HG03108 (cell line): ENCODE results near the gene GNAI3.

Experiments used
- ATAC-seq: cut with Tn5 transposase; IDR thresholded peaks from one replicate; pipeline ENCODE4 v1.9.1; 2021; ENCODE audit warnings: moderate library complexity; ENCODE audit not compliant: unreplicated experiment

The GNAI3 gene

DNA sequence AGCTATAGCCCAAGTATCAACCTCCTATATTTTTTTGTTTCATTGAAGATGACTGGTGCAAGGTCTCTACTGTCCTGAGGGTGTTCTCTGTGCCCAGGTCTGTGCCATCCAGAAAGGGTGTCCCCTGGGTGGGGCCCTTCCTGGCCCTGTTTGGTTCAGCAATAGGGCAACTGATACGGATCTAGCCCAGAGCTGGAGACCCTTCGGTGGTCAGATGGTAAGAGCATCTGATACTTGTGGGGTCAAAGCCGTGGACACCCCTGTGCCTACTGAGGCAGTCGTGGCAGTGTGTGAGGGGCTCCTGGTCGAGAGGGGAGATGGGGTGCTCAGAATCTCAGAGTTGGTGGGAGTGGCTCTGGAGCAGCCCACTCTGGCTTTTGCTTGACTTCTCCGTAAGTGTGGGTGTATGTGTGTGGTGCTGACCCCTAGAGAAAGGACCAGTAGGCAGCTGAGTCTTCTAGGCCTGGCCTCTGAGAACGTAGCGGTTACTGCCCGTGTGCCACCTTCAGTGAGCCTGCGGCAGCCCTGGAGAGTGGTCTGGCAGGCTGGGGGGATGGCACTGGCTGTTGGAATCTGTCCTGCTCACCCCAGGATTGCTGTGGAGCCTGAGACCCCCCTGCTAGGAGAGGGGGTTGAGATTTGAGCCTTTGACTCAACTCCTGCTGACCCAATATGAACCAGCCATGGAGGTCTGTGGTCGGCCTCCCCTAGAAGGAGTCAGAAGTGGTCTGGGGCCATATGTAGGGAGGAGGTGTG, 73.9 kb downstream of the GNAI3 start:
- no peak for ATAC-seq

DNA sequence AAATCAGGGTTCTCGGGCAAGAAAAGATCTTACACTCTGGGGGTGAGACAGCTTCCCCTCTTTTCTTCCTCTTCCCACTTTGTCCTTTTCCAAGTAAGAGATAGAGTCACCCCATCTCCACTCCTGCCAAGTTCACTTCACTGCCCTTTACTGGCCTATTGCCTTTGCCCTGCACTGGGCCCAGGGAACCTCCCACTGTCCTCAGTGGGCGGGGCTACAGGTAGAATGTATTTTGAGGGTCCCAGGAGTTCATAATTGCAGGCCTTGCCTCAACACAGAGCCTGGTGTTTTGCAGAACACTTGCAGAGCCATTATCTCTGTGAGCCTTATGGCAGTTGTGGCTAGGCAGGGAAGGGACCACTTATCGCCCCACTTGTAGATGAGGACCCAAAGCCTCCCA, 74.5 kb downstream of the GNAI3 start:
- ATAC-seq: no peak

DNA sequence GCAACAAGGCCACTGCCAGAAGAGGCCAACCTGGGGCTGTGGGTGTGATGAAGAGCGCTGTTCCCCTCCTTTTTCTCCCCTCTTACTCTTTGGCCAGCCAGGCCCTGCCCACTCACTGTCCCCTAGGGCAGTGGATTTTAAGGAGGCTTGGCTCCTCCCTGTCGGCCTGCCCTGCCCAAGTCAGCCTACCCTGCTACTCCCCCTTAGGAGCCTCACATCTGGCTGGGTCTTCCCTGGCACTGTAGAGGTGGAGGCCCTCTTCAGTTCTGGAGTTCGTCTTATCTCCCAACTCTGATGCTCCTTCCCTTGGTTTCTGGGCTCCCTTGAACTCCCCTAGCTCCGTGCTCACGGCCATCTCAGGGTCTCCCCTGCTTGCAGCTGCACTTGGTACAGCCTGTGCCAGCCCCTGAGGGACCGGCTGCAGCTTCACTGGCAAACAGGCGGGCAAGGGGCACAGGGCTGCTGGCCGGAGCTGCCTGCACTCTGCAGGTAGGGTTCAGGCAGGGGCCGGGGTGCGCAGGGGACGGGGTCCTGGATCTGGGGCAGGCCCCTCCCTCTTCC, 75.3 kb downstream of the GNAI3 start:
- ATAC-seq: no peak

DNA sequence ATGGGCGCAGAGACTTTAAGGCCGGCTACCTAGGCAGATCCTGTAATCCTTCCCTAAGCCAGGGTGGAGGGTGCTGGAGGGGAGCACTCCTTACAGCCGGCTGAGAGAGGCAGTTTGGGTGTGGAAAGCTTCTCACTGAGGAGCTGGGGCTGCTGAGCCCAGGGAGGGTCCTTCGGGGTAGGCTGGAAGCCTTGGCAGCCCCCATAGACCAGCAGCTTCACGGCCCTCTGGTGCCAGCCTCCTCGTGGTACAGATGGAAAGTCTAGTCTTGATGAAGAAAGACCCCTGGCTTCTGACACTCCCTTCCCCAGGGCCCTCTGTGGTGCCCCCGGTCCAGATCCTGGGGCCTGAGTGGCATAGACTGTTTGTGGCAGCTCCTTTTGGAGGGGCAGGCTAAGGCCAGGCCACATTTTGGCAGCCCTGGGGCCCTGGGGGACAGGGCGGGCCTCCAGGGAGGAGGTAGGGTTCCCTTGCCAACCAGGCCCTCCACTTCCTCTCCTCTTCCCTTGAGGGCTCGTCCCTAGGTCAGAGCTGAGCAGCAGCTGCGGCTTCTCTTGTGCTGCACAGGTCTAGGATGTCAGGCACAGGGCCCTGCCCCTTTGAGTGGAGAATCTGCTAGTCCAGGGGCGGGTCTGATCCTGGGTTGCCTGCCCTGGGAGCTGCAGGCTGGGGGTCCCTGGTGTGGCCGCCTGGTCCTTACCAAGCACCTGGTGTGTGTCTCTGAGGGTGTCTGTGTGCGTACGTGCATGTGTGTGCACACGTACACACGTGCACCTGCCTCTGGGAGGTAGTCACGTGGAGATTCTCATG, 76.0 kb downstream of the GNAI3 start:
- peak; percentile 41 for ATAC-seq

DNA sequence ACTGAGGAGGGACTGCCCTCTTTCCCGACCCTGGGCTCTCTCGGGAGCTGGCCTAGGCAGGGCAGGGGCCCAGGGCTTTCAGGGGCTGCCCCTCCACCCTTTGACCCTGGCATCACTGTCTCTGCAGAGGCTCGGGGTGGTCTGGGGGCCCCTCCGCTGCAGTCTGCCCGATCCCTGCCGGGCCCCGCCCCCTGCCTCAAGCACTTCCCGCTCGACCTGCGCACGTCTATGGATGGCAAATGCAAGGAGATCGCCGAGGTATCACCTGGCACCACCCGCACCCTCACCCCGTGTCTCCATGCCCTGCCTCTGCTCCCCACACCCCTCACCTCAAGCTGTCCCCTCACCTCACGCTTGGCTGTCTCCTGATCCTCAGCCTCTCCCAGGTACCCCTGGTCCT, 76.8 kb downstream of the GNAI3 start:
- ATAC-seq: no peak

DNA sequence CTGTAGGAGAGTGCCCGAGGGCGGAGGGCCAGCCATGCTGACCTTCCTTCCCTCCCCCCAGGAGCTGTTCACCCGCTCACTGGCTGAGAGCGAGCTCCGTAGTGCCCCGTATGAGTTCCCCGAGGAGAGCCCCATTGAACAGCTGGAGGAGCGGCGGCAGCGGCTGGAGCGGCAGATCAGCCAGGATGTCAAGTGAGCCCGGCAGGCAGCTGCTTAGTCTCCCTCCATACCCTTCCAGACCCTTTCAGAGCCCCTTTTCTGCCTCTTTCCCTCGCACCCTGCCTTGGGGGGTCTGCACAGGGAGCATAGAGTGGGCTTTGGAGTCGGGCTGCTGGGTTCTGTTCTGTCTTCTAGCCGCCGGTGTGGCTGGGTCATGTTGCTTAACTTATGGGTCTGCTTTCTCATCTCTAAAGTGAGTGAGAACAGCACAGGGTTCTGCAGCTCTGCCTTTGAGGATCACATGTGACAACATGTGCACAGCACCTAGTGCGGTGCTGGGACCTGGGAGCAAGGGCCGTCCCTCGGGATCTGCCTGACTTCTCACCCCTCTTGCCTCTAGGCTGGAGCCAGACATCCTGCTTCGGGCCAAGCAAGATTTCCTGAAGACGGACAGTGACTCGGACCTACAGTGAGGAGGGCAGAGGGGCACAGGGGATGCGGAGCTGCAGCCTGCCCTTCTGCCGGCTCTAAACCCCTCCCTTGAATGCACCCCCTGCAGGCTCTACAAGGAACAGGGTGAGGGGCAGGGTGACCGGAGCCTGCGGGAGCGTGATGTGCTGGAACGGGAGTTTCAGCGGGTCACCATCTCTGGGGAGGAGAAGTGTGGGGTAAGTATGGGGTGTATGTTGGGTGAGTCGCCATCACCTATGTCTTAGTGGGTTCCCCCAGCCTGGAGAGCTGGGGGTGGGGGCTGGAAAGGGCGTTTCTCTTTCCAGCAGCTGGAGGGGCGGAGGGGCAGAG, 77.5 kb downstream of the GNAI3 start:
- ATAC-seq: no peak

DNA sequence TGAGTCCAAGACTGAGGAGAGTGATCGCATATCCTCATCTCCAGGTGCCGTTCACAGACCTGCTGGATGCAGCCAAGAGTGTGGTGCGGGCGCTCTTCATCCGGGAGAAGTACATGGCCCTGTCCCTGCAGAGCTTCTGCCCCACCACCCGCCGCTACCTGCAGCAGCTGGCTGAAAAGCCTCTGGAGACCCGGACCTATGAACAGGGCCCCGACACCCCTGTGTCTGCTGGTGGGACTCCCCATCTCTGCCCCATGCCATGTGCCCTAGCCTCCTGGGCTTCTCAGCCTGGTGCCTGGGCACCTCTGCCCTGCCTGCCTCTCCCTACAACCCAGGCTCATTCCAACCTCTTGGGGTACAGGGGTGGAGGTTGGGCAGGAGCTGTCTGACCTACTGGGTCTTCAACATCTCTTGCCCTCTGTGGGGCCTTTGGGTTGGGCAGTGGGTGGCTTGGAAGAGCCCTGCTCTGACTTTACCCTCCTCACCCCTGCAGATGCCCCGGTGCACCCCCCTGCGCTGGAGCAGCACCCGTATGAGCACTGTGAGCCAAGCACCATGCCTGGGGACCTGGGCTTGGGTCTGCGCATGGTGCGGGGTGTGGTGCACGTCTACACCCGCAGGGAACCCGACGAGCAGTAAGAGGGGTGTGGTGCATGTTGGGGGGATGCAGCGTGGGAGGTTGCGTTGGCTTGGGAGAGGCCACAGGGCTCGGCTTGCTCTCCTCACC, 78.4 kb downstream of the GNAI3 start:
- ATAC-seq: no peak

DNA sequence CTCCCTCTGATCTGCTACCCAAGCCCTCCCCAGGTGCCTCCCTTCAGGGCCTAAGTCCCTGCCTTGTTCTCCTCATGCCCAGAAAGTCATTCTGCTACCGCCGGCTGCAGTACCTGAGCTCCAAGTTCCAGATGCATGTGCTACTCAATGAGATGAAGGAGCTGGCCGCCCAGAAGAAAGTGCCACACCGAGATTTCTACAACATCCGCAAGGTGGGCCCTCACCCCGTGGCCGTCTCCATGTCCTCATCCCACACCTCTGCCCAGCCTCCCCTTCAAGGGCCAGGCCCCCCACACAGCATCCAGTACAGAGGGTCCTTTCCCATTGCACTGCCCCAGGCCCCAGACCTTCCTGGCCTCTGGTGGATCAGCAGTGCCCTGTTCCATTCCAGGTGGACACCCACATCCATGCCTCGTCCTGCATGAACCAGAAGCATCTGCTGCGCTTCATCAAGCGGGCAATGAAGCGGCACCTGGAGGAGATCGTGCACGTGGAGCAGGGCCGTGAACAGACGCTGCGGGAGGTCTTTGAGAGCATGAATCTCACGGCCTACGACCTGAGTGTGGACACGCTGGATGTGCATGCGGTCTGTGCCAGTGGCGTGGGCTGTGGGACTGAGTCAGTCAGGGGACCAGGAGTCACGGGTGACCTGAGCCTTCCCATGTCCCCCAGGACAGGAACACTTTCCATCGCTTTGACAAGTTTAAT, 79.4 kb downstream of the GNAI3 start:
- ATAC-seq: no peak

DNA sequence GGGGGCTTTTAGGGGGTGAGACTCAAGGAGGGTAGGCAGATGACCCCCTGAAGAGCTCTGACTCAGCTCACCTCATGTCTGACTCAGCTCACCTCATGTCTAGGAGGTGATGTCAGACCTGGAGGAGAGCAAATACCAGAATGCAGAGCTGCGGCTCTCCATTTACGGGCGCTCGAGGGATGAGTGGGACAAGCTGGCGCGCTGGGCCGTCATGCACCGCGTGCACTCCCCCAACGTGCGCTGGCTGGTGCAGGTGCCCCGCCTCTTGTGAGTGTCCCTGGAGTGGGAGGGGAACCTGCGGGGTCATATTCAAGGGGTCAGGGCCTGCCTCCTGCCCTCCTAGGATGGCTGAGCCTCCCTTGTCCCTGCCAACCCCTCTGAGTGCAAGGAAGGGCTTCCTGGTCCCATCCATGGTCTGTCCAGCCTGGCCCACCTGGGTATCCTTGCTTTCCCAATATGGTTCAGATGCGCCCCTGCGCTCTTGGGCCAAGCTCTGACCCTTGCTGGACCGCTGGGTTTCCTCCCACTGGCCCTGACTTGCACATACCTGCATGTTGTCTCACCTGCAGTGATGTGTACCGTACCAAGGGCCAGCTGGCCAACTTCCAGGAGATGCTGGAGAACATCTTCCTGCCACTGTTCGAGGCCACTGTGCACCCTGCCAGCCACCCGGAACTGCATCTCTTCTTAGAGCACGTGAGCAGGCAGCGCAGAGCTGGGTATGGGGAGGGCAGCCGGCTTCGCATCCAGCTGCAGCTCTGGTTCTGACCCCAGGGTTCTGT, 80.3 kb downstream of the GNAI3 start:
- no peak for ATAC-seq

DNA sequence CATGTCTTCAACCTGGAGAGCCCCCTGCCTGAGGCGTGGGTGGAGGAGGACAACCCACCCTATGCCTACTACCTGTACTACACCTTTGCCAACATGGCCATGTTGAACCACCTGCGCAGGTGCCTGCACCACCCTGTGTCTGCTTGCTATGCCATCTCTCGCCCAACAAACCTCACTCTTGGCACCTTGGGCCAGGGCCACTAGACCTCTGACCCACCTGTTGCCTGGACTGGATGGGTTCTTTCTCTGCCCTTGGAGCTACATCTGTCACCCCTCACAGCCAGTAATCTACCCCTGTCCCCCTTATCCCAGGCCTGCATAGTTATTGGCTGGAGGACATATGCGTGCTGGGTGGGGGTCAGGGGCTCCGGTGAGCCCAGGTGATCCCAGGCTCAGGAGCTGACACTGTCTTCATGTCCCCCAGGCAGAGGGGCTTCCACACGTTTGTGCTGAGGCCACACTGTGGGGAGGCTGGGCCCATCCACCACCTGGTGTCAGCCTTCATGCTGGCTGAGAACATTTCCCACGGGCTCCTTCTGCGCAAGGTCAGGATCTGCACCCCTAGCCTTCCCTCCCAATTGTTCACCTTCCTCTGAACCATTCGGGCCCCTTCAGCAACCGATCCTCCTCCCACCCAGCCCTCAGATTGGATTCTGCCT, 81.1 kb downstream of the GNAI3 start:
- ATAC-seq: no peak

DNA sequence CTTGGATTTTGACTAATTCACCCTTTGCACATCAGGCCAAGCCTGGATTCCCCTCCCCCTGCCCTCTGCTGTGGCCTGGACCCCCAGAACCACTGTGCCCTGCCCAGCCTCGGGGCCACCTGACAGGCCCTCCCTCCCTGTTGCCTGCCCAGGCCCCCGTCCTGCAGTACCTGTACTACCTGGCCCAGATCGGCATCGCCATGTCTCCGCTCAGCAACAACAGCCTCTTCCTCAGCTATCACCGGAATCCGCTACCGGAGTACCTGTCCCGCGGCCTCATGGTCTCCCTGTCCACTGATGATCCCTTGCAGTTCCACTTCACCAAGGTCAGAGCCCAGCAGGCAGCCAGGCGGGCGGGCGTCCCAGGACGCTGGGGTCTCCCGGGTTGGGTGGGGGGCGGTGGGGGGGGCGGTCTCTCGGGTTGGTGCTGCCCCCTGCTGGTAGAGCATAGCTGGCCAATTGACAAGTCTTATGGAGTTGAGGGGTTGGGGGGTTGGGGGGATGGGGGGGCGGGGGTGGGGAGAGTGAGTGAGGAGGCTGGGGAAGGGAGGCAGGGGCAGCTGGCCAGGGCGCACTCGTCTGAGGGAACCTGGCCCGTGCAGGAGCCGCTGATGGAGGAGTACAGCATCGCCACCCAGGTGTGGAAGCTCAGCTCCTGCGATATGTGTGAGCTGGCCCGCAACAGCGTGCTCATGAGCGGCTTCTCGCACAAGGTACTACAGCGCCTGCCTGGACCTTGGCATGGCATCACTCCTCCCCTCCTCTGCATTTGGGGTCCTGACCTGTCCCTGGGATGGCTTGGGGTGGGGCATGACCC, 81.9 kb downstream of the GNAI3 start:
- ATAC-seq: no peak

DNA sequence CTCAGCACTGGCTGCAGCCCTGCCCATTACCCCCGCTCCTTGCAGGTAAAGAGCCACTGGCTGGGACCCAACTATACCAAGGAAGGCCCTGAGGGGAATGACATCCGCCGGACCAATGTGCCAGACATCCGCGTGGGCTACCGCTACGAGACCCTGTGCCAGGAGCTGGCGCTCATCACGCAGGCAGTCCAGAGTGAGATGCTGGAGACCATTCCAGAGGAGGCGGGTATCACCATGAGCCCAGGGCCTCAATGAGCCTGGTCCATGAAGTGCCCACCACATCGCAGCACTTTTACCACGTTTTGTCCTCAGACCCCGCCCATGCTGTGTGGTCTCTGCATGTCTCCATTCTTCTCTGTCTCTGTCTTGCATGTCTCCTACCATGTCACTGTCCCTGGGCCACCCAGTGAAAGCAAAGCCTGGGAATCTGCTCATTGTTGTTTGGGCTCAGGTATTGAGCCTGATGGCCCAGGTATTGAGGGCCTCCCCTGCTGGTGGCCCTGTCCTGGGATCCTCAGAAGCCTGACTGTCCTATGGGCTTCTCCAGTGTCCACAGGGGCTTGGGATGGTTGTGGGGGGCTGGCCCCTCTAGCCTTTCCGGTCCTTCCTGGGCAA, 82.6 kb downstream of the GNAI3 start:
- ATAC-seq: no peak

DNA sequence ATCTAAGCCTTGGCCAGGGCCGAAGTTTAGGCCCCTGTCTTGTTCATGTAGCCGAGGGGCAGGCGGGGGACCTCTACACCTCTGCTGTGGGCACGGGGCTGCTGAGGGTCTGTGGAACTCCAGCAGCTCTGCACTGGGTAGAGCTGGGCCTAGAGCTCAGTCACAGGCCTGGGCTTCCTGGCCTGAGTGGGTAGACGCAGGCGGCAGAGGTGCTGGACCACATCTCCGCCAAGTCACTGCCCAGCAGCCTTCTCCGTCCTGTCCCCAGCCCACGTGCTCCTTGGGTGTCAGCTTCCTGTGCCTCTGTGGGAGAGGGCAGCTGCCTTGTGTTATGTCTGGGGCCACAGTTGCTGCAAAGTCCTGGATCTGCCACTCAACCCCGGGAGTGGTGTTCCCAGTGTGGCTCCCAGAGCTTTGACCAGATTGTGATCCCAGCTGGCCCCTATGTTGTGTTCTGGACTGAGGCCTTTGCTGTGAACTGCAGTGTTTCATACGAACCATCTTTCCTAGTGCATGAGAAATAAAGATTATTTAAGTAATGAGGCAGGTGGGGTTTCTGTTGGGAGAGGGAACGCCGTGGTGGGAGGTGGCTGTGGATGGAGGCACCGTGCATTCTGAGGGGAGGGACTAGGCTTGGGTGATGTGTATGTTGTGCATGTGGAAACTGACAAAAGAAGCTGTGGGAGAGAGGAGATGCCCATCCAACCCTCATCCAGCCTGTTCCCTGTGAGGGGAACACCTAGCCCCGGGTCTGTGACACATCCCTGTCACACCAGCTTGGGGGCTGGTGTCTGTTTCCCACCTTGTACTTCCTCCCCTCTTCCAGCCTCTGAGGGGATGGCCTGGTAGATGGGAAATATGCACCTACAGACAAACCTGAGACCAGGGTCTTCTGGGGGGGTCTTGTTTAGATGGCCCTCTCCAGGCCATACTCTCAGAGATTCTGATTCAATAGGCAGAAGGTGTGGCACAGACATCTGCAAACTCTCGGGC, 83.4 kb downstream of the GNAI3 start:
- ATAC-seq: no peak

DNA sequence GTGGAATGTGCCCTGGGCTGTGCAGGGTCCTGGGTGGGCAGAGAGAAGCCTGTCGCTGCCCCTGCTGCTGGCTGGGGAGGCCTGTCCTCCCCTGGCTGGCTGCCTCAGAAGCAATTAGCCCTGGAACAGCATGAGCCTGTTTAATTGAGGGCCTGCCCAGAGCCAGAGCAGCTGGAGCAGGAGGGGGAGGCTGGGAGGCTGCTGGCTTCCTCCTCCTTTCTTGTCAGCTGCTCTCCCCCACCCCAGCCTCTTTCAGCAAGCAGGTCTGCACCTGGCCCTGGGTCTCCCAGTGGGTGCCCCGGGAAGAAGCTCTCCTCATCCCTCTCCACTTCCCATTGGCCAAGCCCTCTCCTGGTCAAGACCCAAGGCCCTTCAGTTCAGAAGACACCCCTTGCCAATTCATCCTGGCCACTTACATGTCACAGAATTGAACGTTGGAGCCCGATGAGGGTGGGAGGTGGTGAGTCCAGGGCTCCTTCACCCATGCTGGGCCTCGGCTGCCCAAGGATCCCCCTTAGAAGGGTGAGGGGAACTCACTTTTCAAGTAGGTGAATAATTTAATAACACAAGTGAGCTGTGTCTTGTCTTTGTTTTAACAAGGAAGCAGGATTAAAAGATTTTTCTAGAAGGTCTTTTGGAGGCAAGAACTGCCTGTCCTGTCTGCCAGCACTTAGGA, 84.4 kb downstream of the GNAI3 start:
- no peak for ATAC-seq

DNA sequence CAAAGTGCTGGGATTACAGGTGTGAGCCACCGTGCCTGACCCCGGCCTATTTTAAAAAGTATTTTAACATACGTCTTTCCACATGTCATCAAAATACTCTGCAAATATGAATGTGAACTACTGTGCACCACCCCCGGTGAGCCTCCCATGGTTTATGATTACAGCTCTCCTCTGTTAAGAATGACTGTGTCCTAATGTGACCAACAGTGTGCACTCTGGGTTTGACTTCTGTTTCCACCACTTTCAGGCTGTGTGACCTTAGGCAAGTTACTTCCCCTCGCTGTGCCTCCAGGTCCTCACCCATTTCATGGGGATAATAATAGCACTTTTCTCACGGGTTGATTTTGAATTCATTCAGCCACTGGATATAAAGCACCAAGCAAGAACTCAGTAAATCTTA, 85.9 kb downstream of the GNAI3 start:
- no peak for ATAC-seq
